Skeletal muscle tissue (tissue), 4 donors: ENCODE data around the gene CELF6. TPM values are rescaled to one million over a fixed set of nuclear protein-coding genes. Genes with fewer than 3 reads are reported as not detected.
"Not testable (repeated sequence)": the region's sequence is repeated elsewhere in the genome, so short reads cannot be mapped to it uniquely, and the experiment has no call there.

Experiments used
- H3K27ac ChIP-seq: one replicate; pipeline ENCODE4 v1.7.0; 2013; ENCODE audit warnings: mild to moderate bottlenecking, low read depth, low read length, inconsistent platforms
- H3K27me3 ChIP-seq, 3 donors: one replicate each; pipeline ENCODE4 v1.7.0; 2013; ENCODE audit warnings: low read length in 3 of 3; ENCODE audit not compliant: control insufficient read depth in 3 of 3, insufficient read depth in 3 of 3
- H3K36me3 ChIP-seq, 3 donors: one replicate each; pipeline ENCODE4 v1.7.0; 2013; ENCODE audit warnings: low read length in 3 of 3; ENCODE audit not compliant: control insufficient read depth in 3 of 3, insufficient read depth in 3 of 3
- H3K4me1 ChIP-seq, 3 donors: one replicate each; pipeline ENCODE4 v1.7.0; 2013; ENCODE audit warnings: low read length in 3 of 3, mild to moderate bottlenecking in 3 of 3; ENCODE audit not compliant: control insufficient read depth in 3 of 3, insufficient read depth in 3 of 3
- H3K4me3 ChIP-seq, 3 donors: one replicate each; pipeline ENCODE4 v1.7.0; 2013; ENCODE audit warnings: low read length in 3 of 3
- H3K9ac ChIP-seq, 3 donors: one replicate each; pipeline ENCODE4 v1.7.0; 2013; ENCODE audit warnings: low read length in 3 of 3, mild to moderate bottlenecking in 3 of 3, moderate library complexity in 2 of 3, low read depth in 1 of 3
- H3K9me3 ChIP-seq, 3 donors: one replicate each; pipeline ENCODE4 v1.7.0; 2013; ENCODE audit warnings: low read length in 3 of 3; ENCODE audit not compliant: control insufficient read depth in 3 of 3
- total RNA-seq: library from RNA; depleted of rRNA; stranded (reverse); fragments of >200 nt; gene quantifications from one replicate; pipeline ENCODE4 v1.2.3, GENCODE V29; 2014
- donor health status: Osteomylitis.

The CELF6 gene
- total RNA-seq, 1 donor from 2014 or later, result 1.0 TPM

DNA sequence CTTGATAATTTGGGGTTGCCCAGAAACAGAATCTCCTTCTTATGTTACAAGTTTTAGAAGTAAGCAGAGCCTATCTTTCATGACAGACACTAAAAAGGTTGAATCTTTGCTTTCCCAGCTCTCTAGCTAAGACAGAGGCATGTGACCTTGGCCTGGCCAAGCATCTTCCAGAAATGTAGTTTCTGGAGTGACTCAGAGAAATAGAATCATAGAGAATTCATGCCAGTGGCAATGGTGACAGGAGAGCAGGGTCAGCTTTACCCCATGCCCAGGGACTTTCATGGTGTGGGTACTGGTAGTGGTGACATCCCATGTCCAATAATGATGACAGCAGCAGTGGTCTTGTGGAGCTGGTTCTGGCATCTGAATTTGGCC lies 43.6 kb downstream of the CELF6 start:
- H3K4me3 ChIP-seq, result no peak overlapping the region
- no peaks in the 10 kb centered on the region for H3K36me3 ChIP-seq
- H3K27me3 ChIP-seq, result no peaks in the 10 kb centered on the region
- no peaks in the 10 kb centered on the region for H3K9me3 ChIP-seq
- no peak overlapping the region for H3K27ac ChIP-seq
- peaks cover 12 to 15% (median 12%) of the 10 kb centered on the region in 3 donors for H3K4me1 ChIP-seq
- H3K9ac ChIP-seq, result no peak overlapping the region

DNA sequence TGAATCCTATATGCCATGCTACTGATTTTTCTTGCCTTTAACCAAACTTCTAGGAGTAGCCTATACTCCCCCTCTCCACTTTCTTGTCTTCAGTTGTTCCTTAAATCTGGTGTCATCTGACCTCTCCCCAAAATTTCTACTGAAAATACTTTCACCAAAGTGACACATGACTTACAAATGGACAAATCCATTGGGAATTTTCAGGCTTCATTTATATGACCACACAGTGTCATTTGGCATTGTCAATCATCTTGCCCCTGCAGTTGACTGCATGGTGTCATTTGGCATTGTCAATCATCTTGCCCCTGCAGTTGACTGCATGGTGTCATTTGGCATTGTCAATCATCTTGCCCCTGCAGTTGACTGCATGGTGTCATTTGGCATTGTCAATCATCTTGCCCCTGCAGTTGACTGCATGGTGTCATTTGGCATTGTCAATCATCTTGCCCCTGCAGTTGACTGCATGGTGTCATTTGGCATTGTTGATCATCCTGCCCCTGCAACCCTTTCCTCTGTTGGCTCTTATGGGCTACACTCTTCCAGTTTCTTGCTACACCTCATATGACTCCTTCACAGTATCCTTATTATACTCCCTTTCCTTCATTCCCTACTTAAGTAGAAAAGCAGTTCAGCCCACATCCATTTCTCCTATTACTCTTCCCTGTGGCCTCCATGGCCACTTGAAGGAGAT lies 44.2 kb downstream of the CELF6 start:
- H3K9ac ChIP-seq, H3K4me3 ChIP-seq, H3K9me3 ChIP-seq, H3K27ac ChIP-seq, H3K36me3 ChIP-seq, H3K27me3 ChIP-seq: not testable (repeated sequence)
- peaks cover 17 to 20% (median 18%) of the 10 kb centered on the region in 3 donors for H3K4me1 ChIP-seq

DNA sequence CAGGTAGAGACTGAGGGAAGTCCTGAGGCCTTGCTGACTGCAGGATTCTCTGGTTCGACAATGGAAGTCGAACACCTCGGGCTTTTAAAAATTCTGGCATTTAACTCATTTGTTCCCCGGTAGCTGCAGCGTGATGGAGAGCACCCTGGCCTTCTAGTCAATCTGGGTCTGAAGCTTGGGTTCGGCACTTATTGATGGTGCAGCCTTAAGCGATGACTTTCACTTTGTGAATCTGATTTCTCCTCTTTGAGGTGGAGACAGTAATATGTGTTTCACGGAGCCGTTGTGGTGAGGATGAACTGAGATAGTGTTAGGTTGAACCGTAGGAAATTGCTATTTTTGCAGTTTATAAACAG lies 47.0 kb downstream of the CELF6 start:
- peak overlapping the region; percentile 69 to 82 (median 80) for H3K4me3 ChIP-seq
- H3K9me3 ChIP-seq, result no peaks in the 10 kb centered on the region
- H3K27ac ChIP-seq, result peak overlapping the region; percentile 91
- peaks cover 21 to 25% (median 23%) of the 10 kb centered on the region in 3 donors for H3K4me1 ChIP-seq
- peak overlapping the region; percentile 69 to 78 (median 74) for H3K9ac ChIP-seq
- peaks cover 7 to 17% (median 8%) of the 10 kb centered on the region in 3 donors for H3K36me3 ChIP-seq
- no peaks in the 10 kb centered on the region for H3K27me3 ChIP-seq

DNA sequence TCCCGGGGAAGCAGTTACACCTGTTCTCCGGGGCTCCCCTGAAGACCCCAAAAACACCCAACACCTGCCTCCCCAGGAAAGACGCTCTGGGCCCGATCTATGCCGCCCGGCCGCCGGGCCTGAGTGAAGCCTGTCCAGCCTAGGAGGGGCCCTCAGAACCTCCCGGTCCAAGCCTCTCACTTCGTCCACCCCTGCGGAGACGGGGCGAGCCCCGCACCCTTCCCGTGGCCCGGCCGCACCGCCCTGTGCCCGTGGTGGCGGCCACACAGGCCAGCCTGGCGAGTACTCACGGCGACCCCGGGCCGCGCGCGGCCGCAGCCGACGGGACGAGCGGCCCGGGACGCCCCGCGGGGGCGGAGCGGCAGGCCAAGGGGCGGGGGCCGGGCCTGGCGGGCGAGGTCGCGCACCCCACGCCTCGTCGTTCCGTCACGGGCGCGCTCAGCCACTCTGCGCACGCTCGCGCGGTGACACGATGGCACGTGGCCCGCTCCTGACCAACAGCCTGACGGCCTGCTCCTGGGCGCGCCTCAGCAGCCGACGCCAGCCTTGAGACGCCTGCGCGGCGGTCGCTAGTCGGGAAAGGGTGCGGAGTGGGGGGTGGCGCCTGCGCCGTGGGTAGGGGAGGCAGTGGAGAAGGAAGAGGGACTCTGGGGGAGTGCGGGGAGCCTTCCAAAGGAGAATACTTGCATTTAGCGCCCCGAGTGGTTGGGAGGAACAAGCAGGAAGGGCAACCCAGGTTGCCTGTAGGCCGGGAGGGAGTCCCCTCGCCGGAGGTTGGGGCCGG lies 47.6 kb downstream of the CELF6 start, which contains the start of gene PARP6:
TSS of gene PARP6 (minus strand) at position 342 of the 784 bp plus-strand sequence. CDS start 5,077 bp downstream, outside the sequence.
- Histone ChIP-seq H3K27me3 (no peaks in the 10 kb centered on the region), H3K4me1 (peaks cover 21 to 25% (median 23%) of the 10 kb centered on the region in 3 donors), H3K9ac (peak within 1 kb of the TSS; percentile 93 to 97 (median 93)), H3K36me3 (peaks cover 8 to 21% (median 11%) of the 10 kb centered on the region in 3 donors), H3K4me3 (peak within 1 kb of the TSS; percentile 82 to 92 (median 87)), H3K27ac (peak within 1 kb of the TSS; percentile 91), H3K9me3 (no peaks in the 10 kb centered on the region)

DNA sequence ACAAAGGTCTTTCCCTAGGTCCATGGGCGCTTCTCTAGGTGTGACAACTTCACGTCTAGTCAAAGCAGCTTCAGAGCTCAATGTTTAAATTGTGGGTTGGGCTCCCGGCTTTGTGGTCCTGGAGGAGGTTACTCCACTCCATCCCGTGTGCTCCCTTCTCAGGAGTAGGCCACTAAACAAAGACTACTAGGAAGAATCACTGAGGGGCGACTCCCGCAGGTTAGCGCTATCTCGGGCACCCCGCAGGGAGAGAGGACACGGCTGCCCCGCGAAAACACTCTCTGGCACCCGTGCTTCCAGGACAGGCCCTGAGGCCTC lies 48.1 kb downstream of the CELF6 start:
- H3K27ac ChIP-seq, result peak overlapping the region; percentile 91
- H3K9ac ChIP-seq, result peak overlapping the region; percentile 93 to 97 (median 93)
- peaks cover 14 to 27% (median 17%) of the 10 kb centered on the region in 3 donors for H3K36me3 ChIP-seq
- peak overlapping the region; percentile 82 to 92 (median 87) for H3K4me3 ChIP-seq
- H3K4me1 ChIP-seq, result peaks cover 21 to 25% (median 23%) of the 10 kb centered on the region in 3 donors
- no peaks in the 10 kb centered on the region for H3K9me3 ChIP-seq
- H3K27me3 ChIP-seq, result no peaks in the 10 kb centered on the region

DNA sequence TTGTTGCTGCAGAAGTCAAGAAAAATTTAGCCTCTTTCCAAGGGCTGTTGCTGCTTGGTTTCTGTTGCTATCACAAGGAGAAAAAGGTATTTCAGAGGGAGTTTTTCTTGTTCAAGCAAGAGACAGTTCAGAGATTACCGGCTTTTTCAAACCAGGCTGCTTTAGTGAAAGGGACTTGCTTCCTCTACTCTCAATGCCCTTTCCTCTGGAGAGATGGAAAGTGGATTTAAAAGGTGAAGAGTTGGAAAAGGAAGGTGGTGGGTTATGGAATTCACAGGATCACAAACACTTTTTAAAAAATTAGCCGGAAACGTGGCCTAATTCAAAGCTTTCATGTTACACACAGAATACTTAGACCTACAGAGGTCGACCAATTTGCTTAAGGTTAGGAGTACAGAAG lies 48.7 kb downstream of the CELF6 start:
- no peaks in the 10 kb centered on the region for H3K9me3 ChIP-seq
- peak overlapping the region; percentile 91 for H3K27ac ChIP-seq
- peak overlapping the region; percentile 93 to 97 (median 93) for H3K9ac ChIP-seq
- H3K27me3 ChIP-seq, result no peaks in the 10 kb centered on the region
- H3K36me3 ChIP-seq, result peaks cover 20 to 33% (median 23%) of the 10 kb centered on the region in 3 donors
- H3K4me3 ChIP-seq, result peak overlapping the region in 2 of 3 donors; percentile 82 to 92
- peaks cover 21 to 25% (median 23%) of the 10 kb centered on the region in 3 donors for H3K4me1 ChIP-seq

DNA sequence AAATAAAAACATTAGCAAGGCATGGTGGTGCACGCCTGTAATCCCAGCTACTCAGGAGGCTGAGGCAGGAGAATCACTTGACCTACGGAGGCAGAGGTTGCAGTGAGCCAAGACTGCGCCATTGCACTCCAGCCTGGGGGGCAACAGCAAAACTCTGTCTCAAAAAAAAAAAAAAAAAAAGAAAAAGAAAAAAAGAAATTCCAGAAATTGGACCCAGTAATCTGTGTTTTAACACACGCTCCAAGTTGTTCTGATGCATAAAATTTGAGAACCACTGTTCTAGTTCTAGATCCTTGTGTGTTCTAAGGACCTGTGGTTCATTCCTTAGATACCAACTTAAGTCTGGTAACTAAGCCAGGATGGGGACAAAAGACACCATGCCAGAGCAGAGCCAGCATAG lies 50.2 kb downstream of the CELF6 start:
- no peaks in the 10 kb centered on the region for H3K9me3 ChIP-seq
- H3K36me3 ChIP-seq, result peaks cover 35 to 48% (median 38%) of the 10 kb centered on the region in 3 donors
- H3K4me3 ChIP-seq, result no peak overlapping the region
- H3K27me3 ChIP-seq, result no peaks in the 10 kb centered on the region
- no peak overlapping the region for H3K9ac ChIP-seq
- no peak overlapping the region for H3K27ac ChIP-seq
- peaks cover 21 to 25% (median 23%) of the 10 kb centered on the region in 3 donors for H3K4me1 ChIP-seq

DNA sequence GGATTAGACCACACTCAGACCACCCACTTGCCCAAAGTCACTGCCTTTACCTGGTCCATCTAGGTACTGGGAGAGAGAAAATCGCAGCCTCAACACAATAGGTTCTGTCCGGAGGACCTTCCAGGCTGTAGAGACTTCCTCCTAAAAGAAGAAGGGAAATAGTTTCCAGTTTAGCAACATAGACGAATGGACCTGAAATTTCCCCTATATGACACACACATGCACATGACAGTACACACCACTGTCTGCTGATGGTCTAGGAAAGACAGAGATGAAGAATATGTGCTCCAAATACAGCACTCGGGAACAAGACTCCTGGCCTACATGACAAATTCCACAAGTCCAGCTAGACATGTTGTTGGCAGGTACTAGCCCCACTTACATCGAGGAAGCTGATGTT lies 54.9 kb downstream of the CELF6 start:
- no peaks in the 10 kb centered on the region for H3K9me3 ChIP-seq
- H3K27me3 ChIP-seq, result no peaks in the 10 kb centered on the region
- H3K36me3 ChIP-seq, result peaks cover 69 to 88% (median 83%) of the 10 kb centered on the region in 3 donors
- no peak overlapping the region for H3K4me3 ChIP-seq
- no peak overlapping the region for H3K27ac ChIP-seq
- no peak overlapping the region for H3K9ac ChIP-seq
- H3K4me1 ChIP-seq, result no peaks in the 10 kb centered on the region

DNA sequence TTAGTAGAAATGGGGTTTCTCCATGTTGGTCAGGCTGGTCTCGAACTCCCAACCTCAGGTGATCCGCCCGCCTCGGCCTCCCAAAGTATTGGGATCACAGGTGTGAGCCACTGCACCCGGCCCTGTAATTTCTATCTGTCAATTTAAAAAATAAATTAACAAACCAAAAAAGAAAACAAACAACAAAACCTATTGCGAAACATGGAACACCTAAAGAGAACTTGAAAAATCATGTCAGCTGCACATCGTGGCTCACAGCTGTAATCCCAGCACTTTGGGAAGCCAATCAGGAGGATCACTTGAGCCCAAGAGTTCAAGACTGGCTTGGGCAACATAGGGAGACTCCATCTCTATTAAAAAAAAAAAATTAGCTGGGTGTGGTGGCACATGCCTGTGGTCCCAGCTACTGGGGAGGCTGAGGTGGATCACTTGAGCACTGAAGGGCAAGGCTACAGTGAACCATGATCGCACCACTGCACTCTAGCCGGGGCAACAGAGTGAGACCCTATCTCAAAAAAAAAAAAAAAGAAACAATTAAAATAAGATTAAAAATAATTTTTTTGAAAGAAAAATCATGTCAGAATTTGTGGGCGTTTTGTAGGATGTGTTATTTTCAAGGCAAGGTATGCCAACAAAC lies 67.2 kb downstream of the CELF6 start:
- Histone ChIP-seq H3K27me3 (no peaks in the 10 kb centered on the region), H3K36me3 (peaks cover 46 to 78% (median 77%) of the 10 kb centered on the region in 3 donors), H3K4me3 (no peak overlapping the region), H3K9ac (no peak overlapping the region), H3K9me3 (no peaks in the 10 kb centered on the region), H3K27ac (no peak overlapping the region), H3K4me1 (no peaks in the 10 kb centered on the region)
